NCI-H1048 (cell line): ENCODE results near the gene DAB2.

Experiments
- DNase-seq: peaks from one replicate; lab custom pipeline; 2025; lab: John Stamatoyannopoulos, UW

DAB2 gene

DNA sequence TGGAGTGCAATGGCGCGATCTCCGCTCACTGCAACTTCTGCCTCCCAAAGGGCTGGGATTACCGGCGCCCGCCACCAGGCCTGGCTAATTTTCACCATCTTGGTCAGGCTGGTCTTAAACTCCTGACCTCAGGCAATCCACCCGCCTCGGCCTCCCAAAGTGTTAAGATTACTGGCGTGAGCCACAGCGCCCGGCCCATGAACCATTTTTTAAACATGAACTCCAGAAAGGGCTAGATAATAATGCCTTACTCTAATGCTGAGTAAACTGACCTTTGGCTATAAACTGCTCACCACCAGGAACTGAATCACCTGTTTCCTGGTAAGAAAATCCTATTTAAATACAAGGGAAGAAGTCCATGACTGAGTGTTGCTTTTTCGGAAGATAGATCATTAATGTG, 23.2 kb upstream of the DAB2 start:
- DNase-seq, result no peak

- DNase-seq, result no peak
Observed at GRCh38 chr5:39447059-39447458, 22.3 kb upstream of the DAB2 start.

DNA sequence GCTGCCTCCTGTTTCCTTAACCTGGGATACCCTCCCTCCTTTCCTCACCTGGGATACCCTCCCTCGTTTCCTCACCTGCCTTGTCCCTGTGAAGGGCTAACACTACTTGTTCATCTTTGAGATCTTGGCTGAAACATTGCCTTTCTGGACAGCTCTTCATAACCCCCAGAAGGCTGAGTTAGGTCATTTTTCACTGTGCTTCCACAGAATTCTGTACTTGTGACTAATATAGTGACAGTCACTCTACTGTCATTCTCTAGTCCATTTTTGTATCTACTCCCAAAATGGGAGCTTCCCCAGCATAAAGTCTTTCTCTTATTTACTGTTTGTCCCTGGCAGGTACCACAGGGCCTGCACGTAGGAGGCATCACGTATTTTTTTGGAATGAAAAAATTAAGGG, 21.5 kb upstream of the DAB2 start:
- DNase-seq, result no peak

DNA sequence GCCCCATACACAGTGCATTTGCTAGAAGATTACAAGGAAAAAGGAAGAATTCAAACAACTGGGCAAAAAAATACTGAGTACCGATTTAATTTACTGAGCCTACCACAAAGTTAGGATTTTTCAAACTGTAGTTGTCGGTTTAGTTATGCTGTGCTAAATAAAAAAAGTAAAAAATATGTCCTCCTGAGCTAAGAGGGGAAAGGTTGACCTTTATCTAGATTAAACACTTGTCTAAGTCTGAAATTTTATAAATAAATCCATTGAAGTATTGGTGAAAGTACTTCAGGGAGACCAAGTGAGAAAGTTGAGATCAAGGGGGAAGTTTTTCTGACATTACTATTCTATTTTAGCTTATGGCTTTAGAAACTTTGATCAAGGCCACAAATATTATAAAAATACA, 19.1 kb upstream of the DAB2 start:
- DNase-seq, result no peak

GRCh38 chr5:39442991-39443390, 18.2 kb upstream of the DAB2 start:
- no peak for DNase-seq

- DNase-seq, result no peak
Observed at GRCh38 chr5:39441838-39442237, 17.1 kb upstream of the DAB2 start.

DNA sequence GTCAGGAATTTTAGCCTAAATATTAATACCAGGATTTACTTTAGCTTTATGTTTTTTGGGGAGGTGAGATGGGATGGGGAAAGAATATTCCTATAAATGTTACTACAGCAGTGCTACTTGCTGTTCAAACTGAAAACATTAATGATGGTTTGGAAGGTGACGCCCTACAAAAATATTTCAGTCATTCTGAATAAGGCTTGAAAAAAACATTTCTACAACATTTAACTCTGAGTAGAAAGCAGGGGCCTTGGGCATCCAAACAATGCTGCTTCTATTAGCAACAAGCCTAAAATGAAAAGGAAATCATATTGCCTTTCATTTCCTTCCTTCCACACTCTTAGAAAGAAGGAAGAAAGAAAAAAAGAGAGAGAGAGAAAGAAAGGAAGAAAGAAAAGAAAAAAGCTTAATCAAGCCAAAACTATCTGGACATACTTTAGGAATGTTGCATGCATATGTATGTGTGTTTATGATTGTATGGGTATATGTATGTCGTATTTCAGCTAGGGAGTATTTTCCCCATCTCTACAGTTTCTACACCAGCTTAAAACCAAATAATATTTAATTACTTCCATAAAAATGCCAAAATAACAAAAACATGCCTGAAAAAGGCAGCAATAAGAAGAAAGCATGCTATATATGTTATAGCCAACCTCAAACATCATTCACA, 16.3 kb upstream of the DAB2 start:
- no peak for DNase-seq

- no peak for DNase-seq
Observed at GRCh38 chr5:39440192-39440957, 15.6 kb upstream of the DAB2 start.

DNA sequence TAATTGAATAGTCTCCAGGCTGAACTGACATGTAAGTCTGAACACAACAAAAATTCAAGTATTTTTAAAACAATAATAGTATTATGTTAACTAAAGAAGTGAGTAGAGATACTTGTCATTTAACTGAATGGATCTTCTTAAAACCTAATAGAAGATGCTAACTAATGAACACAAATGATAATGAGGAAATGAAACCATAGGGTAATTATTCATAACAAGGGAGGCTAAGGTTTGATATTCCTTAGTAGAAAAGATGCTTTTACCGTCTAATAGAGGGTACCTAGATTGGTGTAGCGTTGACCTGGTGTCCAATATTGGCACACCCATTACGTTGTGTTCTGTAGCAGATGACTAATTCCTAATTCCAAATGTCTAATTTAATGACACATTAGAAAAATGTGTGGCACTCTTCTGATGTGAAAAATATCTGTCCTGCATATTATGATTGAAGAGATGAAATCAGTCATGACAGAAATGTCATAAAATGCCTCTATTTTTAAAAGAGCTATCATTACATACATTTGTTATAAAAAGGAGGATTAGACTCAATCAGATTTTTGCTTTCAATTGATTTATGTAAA, 14.9 kb upstream of the DAB2 start:
- no peak for DNase-seq

- no peak for DNase-seq
Observed at GRCh38 chr5:39437467-39437866, 12.7 kb upstream of the DAB2 start.

GRCh38 chr5:39433848-39434247, 9.1 kb upstream of the DAB2 start:
- no peak for DNase-seq

- DNase-seq, result no peak
Observed at GRCh38 chr5:39432696-39433530, 8.1 kb upstream of the DAB2 start.

- DNase-seq, result no peak
Observed at GRCh38 chr5:39430461-39430860, 5.7 kb upstream of the DAB2 start.

DNA sequence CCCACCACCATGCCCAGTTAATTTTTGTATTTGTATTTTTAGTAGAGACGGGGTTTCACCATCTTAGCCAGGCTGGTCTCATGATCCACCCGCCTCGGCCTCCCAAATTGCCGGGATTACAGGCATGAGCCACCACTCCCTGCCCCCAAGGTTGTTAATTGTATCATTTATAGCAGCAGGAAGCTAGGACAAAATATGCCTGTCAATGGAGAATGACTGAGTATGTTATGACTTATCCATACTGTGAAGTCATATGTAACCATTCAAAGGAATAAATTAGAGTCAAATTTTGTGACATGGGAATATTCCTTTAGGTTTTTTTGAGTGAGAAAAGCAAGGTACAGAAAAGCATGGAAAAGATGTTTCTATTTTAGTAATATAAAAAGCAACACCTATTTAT, 3.9 kb upstream of the DAB2 start:
- no peak for DNase-seq

DNA sequence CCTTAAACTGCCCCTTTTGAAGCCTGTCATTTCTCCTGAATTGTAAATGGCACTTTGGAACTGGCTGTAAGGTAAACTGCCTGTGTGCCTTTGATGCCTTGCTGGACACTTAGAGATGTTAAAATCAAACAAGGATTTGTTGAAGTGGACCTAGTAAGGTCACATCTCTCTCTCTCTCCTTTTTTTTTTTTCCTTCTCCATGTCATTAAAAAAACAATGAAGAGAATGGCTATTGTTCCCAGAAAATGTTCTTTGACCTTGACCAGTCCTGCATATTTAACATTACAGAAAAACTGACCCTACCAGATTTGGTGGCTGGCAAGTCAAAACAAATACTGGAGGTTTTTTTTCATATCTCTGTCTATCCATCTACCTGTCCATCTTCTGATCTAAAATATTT, 2.9 kb upstream of the DAB2 start:
- no peak for DNase-seq

GRCh38 chr5:39427229-39427628, 2.4 kb upstream of the DAB2 start:
- no peak for DNase-seq

GRCh38 chr5:39426746-39427105, 1.9 kb upstream of the DAB2 start:
- no peak for DNase-seq

DNA sequence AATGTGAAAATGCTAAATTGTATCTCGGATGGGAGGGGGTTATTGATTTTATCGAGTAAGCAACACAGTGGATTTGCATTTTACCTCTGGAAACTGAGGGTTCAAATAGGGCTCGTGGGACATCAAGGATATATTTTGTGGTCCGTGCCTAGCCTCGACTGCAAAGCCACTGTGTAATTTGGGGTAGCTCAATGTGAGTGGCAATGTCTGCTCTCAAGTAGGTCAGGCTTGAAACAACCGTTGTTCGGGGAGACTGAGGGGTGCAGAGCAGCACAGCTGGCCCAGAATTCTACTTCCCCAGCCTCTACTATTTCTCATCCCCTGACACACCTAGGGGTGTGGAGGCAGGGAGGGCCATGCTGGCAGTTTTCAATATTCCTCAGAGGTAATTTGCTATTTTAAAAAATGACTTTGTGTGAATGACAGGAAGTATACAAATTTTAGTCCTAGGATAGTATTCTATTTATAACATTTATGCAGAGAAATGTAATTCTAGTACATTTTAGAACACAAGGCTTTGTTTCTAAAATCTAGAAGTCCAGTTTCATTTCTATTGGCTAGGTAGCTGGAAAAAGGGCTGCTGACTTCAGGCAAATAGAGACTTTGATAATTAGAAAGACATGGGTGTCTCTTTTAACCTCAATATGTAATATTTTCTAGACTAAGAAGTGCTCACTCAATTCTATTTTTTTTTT, 1.4 kb upstream of the DAB2 start:
- DNase-seq, result no peak

GRCh38 chr5:39423331-39423751, 1.4 kb downstream of the DAB2 start:
- DNase-seq, result no peak

- DNase-seq, result no peak
Observed at GRCh38 chr5:39422728-39423285, 2.0 kb downstream of the DAB2 start.

GRCh38 chr5:39422036-39422606, 2.7 kb downstream of the DAB2 start:
- no peak for DNase-seq
